GM12875 (cell line): ENCODE data around the gene DDX54.

Source experiments
- H3K4me3 ChIP-seq: one replicate; pipeline ENCODE4 v1.5.1; 2011; ENCODE audit warnings: low read depth, low read length, control low read depth
- TF ChIP-seq, protein P1 (sequence below): IDR thresholded peaks from 2 replicates; pipeline ENCODE4 v1.5.1; 2011; ENCODE audit warnings: low read depth, mild to moderate bottlenecking, control low read depth, inconsistent platforms, low read length, moderate library complexity, borderline replicate concordance; ENCODE audit not compliant: insufficient read depth

DDX54 gene, protein sequence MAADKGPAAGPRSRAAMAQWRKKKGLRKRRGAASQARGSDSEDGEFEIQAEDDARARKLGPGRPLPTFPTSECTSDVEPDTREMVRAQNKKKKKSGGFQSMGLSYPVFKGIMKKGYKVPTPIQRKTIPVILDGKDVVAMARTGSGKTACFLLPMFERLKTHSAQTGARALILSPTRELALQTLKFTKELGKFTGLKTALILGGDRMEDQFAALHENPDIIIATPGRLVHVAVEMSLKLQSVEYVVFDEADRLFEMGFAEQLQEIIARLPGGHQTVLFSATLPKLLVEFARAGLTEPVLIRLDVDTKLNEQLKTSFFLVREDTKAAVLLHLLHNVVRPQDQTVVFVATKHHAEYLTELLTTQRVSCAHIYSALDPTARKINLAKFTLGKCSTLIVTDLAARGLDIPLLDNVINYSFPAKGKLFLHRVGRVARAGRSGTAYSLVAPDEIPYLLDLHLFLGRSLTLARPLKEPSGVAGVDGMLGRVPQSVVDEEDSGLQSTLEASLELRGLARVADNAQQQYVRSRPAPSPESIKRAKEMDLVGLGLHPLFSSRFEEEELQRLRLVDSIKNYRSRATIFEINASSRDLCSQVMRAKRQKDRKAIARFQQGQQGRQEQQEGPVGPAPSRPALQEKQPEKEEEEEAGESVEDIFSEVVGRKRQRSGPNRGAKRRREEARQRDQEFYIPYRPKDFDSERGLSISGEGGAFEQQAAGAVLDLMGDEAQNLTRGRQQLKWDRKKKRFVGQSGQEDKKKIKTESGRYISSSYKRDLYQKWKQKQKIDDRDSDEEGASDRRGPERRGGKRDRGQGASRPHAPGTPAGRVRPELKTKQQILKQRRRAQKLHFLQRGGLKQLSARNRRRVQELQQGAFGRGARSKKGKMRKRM

DNA sequence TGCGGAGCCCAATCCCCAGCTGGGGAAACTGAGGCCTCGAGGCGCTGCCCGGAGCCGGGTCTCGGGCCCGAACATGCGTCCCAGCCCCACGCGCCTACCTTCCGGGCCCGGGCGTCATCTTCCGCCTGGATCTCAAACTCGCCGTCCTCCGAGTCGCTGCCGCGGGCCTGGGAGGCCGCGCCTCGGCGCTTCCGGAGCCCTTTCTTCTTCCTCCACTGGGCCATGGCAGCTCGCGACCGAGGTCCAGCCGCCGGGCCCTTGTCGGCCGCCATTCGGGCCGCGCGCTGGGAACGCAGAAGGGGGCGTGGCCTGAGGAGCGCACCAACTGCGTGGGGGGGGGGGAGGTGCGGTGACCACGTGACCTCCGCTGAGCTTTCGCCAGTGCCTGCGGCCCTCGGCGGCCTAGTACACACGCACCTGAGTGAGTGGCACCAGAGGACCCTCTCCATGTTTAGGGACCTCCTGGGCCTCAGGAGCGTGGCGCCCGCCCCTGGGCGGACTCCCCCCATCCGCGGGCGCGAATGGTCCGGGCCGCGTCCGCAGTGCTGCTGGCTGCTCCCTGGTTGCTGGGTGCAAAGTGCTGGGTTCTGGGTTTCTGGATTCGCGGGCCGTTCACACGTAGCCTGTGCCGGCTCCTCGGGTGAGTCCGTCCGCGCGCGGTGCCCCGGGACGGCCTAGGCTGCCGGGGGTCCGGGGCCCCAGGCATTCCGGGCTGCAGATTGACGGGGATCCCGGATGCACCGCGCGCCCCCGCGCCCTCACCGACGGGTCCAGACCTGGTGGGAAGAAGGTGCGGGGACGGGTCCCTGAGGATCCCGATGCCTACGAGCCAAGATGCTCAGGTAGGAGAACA, at the start of gene DDX54, which contains the start of gene RITA1:
Gene DDX54 (minus strand): TSS at position 299 of the 853 bp plus-strand sequence. CDS start 27 bp downstream, at position 272.
Gene RITA1 (plus strand): TSS at position 542 of the 853 bp plus-strand sequence. CDS start 1,026 bp downstream, outside the sequence.
- TF ChIP-seq, protein P1, sequence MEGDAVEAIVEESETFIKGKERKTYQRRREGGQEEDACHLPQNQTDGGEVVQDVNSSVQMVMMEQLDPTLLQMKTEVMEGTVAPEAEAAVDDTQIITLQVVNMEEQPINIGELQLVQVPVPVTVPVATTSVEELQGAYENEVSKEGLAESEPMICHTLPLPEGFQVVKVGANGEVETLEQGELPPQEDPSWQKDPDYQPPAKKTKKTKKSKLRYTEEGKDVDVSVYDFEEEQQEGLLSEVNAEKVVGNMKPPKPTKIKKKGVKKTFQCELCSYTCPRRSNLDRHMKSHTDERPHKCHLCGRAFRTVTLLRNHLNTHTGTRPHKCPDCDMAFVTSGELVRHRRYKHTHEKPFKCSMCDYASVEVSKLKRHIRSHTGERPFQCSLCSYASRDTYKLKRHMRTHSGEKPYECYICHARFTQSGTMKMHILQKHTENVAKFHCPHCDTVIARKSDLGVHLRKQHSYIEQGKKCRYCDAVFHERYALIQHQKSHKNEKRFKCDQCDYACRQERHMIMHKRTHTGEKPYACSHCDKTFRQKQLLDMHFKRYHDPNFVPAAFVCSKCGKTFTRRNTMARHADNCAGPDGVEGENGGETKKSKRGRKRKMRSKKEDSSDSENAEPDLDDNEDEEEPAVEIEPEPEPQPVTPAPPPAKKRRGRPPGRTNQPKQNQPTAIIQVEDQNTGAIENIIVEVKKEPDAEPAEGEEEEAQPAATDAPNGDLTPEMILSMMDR: no peak
- peak within 1 kb of the TSS; percentile 96 for H3K4me3 ChIP-seq

- no peak overlapping the region for H3K4me3 ChIP-seq
- TF ChIP-seq, protein P1: no peak
Measured at GRCh38 chr12:113234483-113234882, 49.2 kb upstream of the DDX54 start.

DNA sequence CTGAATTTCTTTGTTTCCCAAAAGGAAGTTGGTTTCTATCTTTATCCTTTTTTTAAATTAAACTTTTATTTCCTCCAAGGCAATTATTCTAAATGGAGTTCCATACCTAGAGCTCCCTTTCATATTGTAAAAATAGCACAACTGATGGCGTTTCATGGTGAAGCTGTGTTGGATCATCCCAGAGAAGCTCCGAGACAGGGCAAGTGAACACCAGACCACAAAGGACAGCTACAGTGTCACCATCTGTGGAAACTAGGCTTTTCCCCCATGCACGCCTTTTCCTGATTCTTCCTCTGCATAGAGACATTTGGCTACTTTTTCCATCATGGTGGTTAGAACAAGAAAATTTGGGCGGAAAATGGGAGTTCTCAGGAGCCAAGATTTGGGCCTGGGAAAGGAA, 48.7 kb upstream of the DDX54 start:
- TF ChIP-seq, protein P1: no peak
- H3K4me3 ChIP-seq: no peak overlapping the region

GRCh38 chr12:113232840-113233585, 47.7 kb upstream of the DDX54 start:
- H3K4me3 ChIP-seq: no peak overlapping the region
- TF ChIP-seq, protein P1: peak; percentile 37; the same call in 1 of the 2 replicates

DNA sequence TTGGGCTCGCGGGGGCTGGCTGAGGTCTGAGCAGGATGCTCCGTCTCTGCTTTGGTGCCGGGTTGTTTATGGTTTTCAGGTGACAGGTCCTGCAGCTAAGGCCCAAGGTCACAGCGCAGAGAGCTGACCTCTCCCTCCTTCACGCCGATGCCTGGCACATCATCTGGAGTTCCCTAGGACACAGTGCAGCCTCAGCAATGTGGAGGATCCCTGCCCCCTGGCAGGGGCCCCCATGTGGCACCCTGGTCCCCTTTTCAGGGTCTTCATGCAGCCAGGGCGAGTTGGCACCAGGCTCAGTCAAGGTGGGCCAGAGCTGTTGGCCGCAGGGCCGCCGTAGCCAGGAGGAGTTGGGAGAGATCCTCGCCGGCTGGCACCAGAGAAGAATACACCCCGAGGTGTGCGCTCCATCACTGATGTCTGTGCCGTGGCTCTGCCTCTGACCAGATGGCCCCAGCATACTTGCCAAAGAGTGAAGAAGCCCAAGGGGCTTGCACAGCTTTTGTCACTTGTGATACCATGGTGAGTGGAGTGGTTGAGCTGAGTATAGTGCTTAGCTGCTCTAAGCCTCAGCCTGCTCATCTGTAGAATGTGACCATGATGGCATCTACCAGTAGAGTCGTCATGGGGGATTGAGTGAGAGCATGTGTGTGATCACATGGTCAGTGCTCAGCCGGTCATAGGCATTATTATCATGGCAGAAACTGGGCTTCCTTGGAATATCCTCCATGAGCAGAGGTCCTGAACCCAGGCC, 47.0 kb upstream of the DDX54 start:
- no peak overlapping the region for H3K4me3 ChIP-seq
- TF ChIP-seq, protein P1: no peak
